HEK293 (cell line): Measurements from ENCODE around the gene RXFP4.
A peak's percentile ranks its signal among the peaks of the same experiment; 100 is the strongest.

Source experiments
- CTCF ChIA-PET: fragments of 350-600 bp; formaldehyde crosslinking; extraction: SDS; loops from one replicate; lab custom pipeline; 2021; ENCODE audit warnings: antibody characterized with exemption; lab: Yijun Ruan, JAX
- POLR2A ChIA-PET: fragments of 300-600 bp; formaldehyde crosslinking; extraction: SDS; loops from one replicate; lab custom pipeline; 2020; ENCODE audit warnings: antibody characterized with exemption, inconsistent platforms; lab: Yijun Ruan, JAX
- H3K27ac ChIP-seq: fragments of 200-500 bp; sonication (Bioruptor generic); 2 replicates; pipeline ENCODE4 v1.5.1; 2014; ENCODE audit warnings: low read depth, low read length, control low read depth, inconsistent platforms; ENCODE audit errors: extremely low read depth
- H3K36me3 ChIP-seq, 2 experiments: fragments of 200-500 bp in 1 of 2; sonication (Bioruptor generic) in 1 of 2; 1 replicate in 1 of 2; 2 replicates in 1 of 2; pipeline ENCODE4 v1.5.1; 2014 to 2017; ENCODE audit warnings: inconsistent platforms in 2 of 2, low read length in 2 of 2; ENCODE audit not compliant: control insufficient read depth in 2 of 2, insufficient read depth in 1 of 2
- H3K4me1 ChIP-seq: fragments of 200-500 bp; sonication (Bioruptor generic); 2 replicates; pipeline ENCODE4 v1.5.1; 2014; ENCODE audit warnings: mild to moderate bottlenecking, low read length, inconsistent platforms; ENCODE audit not compliant: control insufficient read depth, insufficient read depth
- H3K4me3 ChIP-seq: 2 replicates; pipeline ENCODE4 v1.5.1; 2011; ENCODE audit warnings: low read depth, mild to moderate bottlenecking, control low read depth, low read length, moderate library complexity
- H3K9me3 ChIP-seq: fragments of 200-500 bp; sonication (Bioruptor generic); 2 replicates; pipeline ENCODE4 v1.5.1; 2014; ENCODE audit warnings: low read depth, low read length, inconsistent platforms; ENCODE audit not compliant: control insufficient read depth, insufficient read depth
- EGR2 ChIP-seq: fragments of 450-650 bp; formaldehyde crosslinking; IDR thresholded peaks from 2 replicates; pipeline ENCODE4 v1.5.1; 2016; ENCODE audit warnings: low read depth, missing biosample characterization, missing genetic modification characterization
- GLIS2 ChIP-seq: fragments of 450-650 bp; formaldehyde crosslinking; IDR thresholded peaks from 2 replicates; pipeline ENCODE4 v1.5.1; 2016; ENCODE audit warnings: missing biosample characterization, missing genetic modification characterization
- OVOL3 ChIP-seq: fragments of 450-650 bp; formaldehyde crosslinking; IDR thresholded peaks from 2 replicates; pipeline ENCODE4 v1.5.1; 2016; ENCODE audit warnings: missing biosample characterization, missing genetic modification characterization
- RBAK ChIP-seq: fragments of 450-650 bp; formaldehyde crosslinking; IDR thresholded peaks from 2 replicates; pipeline ENCODE4 v1.5.1; 2016; ENCODE audit warnings: missing biosample characterization, missing genetic modification characterization
- SP2 ChIP-seq: fragments of 450-650 bp; formaldehyde crosslinking; IDR thresholded peaks from 2 replicates; pipeline ENCODE4 v1.5.1; 2016; ENCODE audit warnings: missing biosample characterization, missing genetic modification characterization
- SP7 ChIP-seq: fragments of 450-650 bp; formaldehyde crosslinking; IDR thresholded peaks from 2 replicates; pipeline ENCODE4 v1.5.1; 2016; ENCODE audit warnings: missing biosample characterization, missing genetic modification characterization
- WT1 ChIP-seq: fragments of 450-650 bp; formaldehyde crosslinking; IDR thresholded peaks from 2 replicates; pipeline ENCODE4 v1.5.1; 2016; ENCODE audit warnings: missing biosample characterization, missing genetic modification characterization
- ZBTB17 ChIP-seq: fragments of 450-650 bp; formaldehyde crosslinking; IDR thresholded peaks from 2 replicates; pipeline ENCODE4 v1.5.1; 2016; ENCODE audit warnings: missing biosample characterization, missing genetic modification characterization
- ZBTB21 ChIP-seq: fragments of 450-650 bp; formaldehyde crosslinking; IDR thresholded peaks from 2 replicates; pipeline ENCODE4 v1.5.1; 2017; ENCODE audit warnings: missing biosample characterization, missing genetic modification characterization
- ZFHX2 ChIP-seq: fragments of 450-650 bp; formaldehyde crosslinking; conservative IDR thresholded peaks from 2 replicates; pipeline ENCODE4 v1.5.1; 2016; ENCODE audit warnings: missing biosample characterization, missing genetic modification characterization
- ZIC2 ChIP-seq: fragments of 450-650 bp; formaldehyde crosslinking; IDR thresholded peaks from 2 replicates; pipeline ENCODE4 v1.5.1; 2016; ENCODE audit warnings: missing biosample characterization, missing genetic modification characterization
- ZNF10 ChIP-seq: fragments of 450-650 bp; formaldehyde crosslinking; IDR thresholded peaks from 2 replicates; pipeline ENCODE4 v1.5.1; 2017; ENCODE audit warnings: missing biosample characterization, missing genetic modification characterization
- ZNF274 ChIP-seq, 2 experiments: fragments of 200-500 bp in 1 of 2; fragments of 450-650 bp in 1 of 2; sonication (Bioruptor generic) in 1 of 2; formaldehyde crosslinking in 1 of 2; IDR thresholded peaks; 2 replicates each; pipeline versions ENCODE4 v1.5.1 to v1.6.1; 2014 to 2016; ENCODE audit warnings: borderline replicate concordance in 1 of 2, inconsistent platforms in 1 of 2, low read length in 1 of 2, missing biosample characterization in 1 of 2, missing genetic modification characterization in 1 of 2
- ZNF37A ChIP-seq: fragments of 450-650 bp; IDR thresholded peaks from 2 replicates; pipeline ENCODE4 v1.5.1; 2018; ENCODE audit warnings: missing biosample characterization, missing genetic modification characterization
- ZNF501 ChIP-seq: fragments of 450-650 bp; formaldehyde crosslinking; IDR thresholded peaks from 2 replicates; pipeline ENCODE4 v1.5.1; 2016; ENCODE audit warnings: missing biosample characterization, missing genetic modification characterization
- ZNF560 ChIP-seq: fragments of 450-650 bp; formaldehyde crosslinking; IDR thresholded peaks from 2 replicates; pipeline ENCODE4 v1.5.1; 2017; ENCODE audit warnings: missing biosample characterization, missing genetic modification characterization, borderline replicate concordance
- ZNF561 ChIP-seq: fragments of 450-650 bp; IDR thresholded peaks from 2 replicates; pipeline ENCODE4 v1.5.1; 2018; ENCODE audit warnings: missing biosample characterization, missing genetic modification characterization, borderline replicate concordance
- ZNF701 ChIP-seq: fragments of 450-650 bp; formaldehyde crosslinking; IDR thresholded peaks from 2 replicates; pipeline ENCODE4 v1.5.1; 2016; ENCODE audit warnings: missing biosample characterization, missing genetic modification characterization
- ZNF791 ChIP-seq: fragments of 450-650 bp; formaldehyde crosslinking; IDR thresholded peaks from 2 replicates; pipeline ENCODE4 v1.5.1; 2016; ENCODE audit warnings: missing biosample characterization, missing genetic modification characterization
- ZNF830 ChIP-seq: fragments of 450-650 bp; IDR thresholded peaks from 2 replicates; pipeline ENCODE4 v1.5.0; 2018; ENCODE audit warnings: missing biosample characterization, missing genetic modification characterization, low read depth, mild to moderate bottlenecking, moderate library complexity
- TF ChIP-seq, protein P1 (sequence below): fragments of 450-650 bp; formaldehyde crosslinking; IDR thresholded peaks from 2 replicates; pipeline ENCODE4 v1.5.1; 2016; ENCODE audit warnings: missing biosample characterization, missing genetic modification characterization, borderline replicate concordance
- TF ChIP-seq, protein P2 (sequence below): fragments of 450-650 bp; formaldehyde crosslinking; IDR thresholded peaks from 2 replicates; pipeline ENCODE4 v1.5.1; 2016; ENCODE audit warnings: missing biosample characterization, missing genetic modification characterization
- TF ChIP-seq, protein P3 (sequence below): fragments of 450-650 bp; formaldehyde crosslinking; IDR thresholded peaks from 2 replicates; pipeline ENCODE4 v1.5.1; 2016; ENCODE audit warnings: missing biosample characterization, missing genetic modification characterization
- TF ChIP-seq, protein P4 (sequence below): fragments of 450-650 bp; formaldehyde crosslinking; IDR thresholded peaks from 2 replicates; pipeline ENCODE4 v1.5.1; 2017; ENCODE audit warnings: missing biosample characterization, missing genetic modification characterization
- TF ChIP-seq, protein P5 (sequence below): fragments of 450-650 bp; formaldehyde crosslinking; IDR thresholded peaks from 2 replicates; pipeline ENCODE4 v1.5.1; 2016; ENCODE audit warnings: missing biosample characterization, missing genetic modification characterization
- TF ChIP-seq, protein P6 (sequence below): fragments of 450-650 bp; formaldehyde crosslinking; IDR thresholded peaks from 2 replicates; pipeline ENCODE4 v1.5.1; 2016; ENCODE audit warnings: missing biosample characterization, missing genetic modification characterization

RXFP4 gene

DNA sequence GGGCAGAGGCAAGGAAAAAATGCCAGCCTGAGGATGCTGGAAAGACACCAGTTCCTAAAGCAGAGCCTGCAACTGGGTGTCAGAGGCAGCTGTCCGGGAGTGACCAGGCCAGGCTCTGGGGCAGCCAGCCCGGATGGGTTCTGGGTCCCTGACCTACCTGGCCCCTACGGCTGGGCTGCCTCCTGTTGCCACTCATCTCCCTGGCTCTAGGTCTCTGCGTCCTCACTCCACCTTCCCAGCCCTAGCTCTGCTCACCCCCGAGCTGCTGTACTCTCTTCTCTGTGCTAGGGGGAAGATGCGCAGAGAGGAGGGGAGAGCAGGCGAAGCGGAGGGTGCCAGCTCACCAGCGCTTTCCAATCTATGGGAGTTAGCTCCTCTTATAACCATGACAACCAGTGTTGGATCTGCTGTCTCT, 27.9 kb downstream of the RXFP4 start (continued):
- TF ChIP-seq, protein P1, sequence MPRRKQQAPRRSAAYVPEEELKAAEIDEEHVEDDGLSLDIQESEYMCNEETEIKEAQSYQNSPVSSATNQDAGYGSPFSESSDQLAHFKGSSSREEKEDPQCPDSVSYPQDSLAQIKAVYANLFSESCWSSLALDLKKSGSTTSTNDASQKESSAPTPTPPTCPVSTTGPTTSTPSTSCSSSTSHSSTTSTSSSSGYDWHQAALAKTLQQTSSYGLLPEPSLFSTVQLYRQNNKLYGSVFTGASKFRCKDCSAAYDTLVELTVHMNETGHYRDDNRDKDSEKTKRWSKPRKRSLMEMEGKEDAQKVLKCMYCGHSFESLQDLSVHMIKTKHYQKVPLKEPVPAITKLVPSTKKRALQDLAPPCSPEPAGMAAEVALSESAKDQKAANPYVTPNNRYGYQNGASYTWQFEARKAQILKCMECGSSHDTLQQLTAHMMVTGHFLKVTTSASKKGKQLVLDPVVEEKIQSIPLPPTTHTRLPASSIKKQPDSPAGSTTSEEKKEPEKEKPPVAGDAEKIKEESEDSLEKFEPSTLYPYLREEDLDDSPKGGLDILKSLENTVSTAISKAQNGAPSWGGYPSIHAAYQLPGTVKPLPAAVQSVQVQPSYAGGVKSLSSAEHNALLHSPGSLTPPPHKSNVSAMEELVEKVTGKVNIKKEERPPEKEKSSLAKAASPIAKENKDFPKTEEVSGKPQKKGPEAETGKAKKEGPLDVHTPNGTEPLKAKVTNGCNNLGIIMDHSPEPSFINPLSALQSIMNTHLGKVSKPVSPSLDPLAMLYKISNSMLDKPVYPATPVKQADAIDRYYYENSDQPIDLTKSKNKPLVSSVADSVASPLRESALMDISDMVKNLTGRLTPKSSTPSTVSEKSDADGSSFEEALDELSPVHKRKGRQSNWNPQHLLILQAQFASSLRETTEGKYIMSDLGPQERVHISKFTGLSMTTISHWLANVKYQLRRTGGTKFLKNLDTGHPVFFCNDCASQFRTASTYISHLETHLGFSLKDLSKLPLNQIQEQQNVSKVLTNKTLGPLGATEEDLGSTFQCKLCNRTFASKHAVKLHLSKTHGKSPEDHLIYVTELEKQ (tag by site-specific recombination): no peak
- TF ChIP-seq RBAK (tag by site-specific recombination) (no peak), ZBTB21 (tag by site-specific recombination) (no peak), ZNF10 (tag by site-specific recombination) (no peak), ZNF37A (tag by site-specific recombination) (no peak)
- TF ChIP-seq, protein P2, sequence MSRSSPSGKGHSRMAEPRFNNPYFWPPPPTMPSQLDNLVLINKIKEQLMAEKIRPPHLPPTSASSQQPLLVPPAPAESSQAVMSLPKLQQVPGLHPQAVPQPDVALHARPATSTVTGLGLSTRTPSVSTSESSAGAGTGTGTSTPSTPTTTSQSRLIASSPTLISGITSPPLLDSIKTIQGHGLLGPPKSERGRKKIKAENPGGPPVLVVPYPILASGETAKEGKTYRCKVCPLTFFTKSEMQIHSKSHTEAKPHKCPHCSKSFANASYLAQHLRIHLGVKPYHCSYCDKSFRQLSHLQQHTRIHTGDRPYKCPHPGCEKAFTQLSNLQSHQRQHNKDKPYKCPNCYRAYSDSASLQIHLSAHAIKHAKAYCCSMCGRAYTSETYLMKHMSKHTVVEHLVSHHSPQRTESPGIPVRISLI: no peak
- TF ChIP-seq, protein P3, sequence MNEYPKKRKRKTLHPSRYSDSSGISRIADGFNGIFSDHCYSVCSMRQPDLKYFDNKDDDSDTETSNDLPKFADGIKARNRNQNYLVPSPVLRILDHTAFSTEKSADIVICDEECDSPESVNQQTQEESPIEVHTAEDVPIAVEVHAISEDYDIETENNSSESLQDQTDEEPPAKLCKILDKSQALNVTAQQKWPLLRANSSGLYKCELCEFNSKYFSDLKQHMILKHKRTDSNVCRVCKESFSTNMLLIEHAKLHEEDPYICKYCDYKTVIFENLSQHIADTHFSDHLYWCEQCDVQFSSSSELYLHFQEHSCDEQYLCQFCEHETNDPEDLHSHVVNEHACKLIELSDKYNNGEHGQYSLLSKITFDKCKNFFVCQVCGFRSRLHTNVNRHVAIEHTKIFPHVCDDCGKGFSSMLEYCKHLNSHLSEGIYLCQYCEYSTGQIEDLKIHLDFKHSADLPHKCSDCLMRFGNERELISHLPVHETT (tag by site-specific recombination): no peak
- TF ChIP-seq, protein P4, sequence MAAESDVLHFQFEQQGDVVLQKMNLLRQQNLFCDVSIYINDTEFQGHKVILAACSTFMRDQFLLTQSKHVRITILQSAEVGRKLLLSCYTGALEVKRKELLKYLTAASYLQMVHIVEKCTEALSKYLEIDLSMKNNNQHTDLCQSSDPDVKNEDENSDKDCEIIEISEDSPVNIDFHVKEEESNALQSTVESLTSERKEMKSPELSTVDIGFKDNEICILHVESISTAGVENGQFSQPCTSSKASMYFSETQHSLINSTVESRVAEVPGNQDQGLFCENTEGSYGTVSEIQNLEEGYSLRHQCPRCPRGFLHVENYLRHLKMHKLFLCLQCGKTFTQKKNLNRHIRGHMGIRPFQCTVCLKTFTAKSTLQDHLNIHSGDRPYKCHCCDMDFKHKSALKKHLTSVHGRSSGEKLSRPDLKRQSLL: no peak
- TF ChIP-seq, protein P5, sequence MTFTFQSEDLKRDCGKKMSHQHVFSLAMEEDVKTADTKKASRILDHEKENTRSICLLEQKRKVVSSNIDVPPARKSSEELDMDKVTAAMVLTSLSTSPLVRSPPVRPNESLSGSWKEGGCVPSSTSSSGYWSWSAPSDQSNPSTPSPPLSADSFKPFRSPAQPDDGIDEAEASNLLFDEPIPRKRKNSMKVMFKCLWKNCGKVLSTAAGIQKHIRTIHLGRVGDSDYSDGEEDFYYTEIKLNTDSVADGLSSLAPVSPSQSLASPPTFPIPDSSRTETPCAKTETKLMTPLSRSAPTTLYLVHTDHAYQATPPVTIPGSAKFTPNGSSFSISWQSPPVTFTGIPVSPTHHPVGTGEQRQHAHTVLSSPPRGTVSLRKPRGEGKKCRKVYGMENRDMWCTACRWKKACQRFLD (tag by site-specific recombination): no peak
- TF ChIP-seq, all 188 proteins: peak for 0

DNA sequence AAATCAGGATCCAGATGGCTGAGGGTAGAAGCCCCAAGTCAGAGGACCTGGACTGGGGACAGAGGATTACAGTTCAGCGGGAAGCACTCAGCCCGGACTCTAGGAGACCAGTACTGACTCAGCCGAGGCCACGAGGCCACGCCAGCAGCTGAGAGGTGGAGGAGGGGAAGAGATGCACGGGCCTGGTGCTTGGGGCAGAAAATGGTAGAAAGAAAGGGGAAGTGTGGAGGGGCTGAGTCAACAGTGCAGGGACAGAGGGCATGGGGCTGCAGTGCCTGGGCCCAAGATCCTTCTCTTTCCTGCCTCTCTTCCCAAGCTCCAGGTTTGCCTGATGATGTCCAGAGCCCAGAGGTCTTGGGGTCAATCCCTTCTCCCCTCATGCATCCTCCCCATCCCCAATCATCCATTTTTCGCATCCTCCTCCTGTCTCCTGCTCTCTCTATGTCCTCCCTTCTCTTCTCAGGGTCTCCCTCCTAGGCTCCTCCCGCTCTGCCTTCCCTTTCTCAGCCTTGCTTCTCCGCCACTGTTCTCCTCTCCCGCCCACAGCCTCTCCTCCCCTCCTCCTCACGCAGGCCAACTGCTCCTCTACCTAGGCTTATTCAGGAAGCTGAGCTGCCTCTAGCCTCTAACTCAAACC, 29.2 kb downstream of the RXFP4 start:
- no peak overlapping the region for H3K4me3 ChIP-seq
- CTCF ChIA-PET: no interaction called here
- H3K27ac ChIP-seq: no peak overlapping the region
- no peaks in the 10 kb centered on the region for H3K9me3 ChIP-seq
- POLR2A ChIA-PET: no interaction called here
- H3K36me3 ChIP-seq: peaks cover 7 to 51% of the 10 kb centered on the region in 2 experiments; a peak in 2 of 3 replicates
- peaks cover 11% of the 10 kb centered on the region for H3K4me1 ChIP-seq
- no peak for TF ChIP-seq ZNF701 (tag by site-specific recombination)
- TF ChIP-seq ZNF561 (tag by site-specific recombination): no peak
- TF ChIP-seq, protein P6, sequence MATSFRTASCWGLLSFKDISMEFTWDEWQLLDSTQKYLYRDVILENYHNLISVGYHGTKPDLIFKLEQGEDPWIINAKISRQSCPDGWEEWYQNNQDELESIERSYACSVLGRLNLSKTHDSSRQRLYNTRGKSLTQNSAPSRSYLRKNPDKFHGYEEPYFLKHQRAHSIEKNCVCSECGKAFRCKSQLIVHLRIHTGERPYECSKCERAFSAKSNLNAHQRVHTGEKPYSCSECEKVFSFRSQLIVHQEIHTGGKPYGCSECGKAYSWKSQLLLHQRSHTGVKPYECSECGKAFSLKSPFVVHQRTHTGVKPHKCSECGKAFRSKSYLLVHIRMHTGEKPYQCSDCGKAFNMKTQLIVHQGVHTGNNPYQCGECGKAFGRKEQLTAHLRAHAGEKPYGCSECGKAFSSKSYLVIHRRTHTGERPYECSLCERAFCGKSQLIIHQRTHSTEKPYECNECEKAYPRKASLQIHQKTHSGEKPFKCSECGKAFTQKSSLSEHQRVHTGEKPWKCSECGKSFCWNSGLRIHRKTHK: no peak
- TF ChIP-seq ZBTB17 (tag by site-specific recombination): peak; percentile 67
- TF ChIP-seq GLIS2 (tag by site-specific recombination): no peak
- no peak for TF ChIP-seq OVOL3
- peak; percentile 51 for TF ChIP-seq SP7 (tag by site-specific recombination)
- no peak for TF ChIP-seq ZNF791
- 0 out of 2 replicates have a peak, but pooled peaks have one; percentile 29 for TF ChIP-seq WT1 (tag by site-specific recombination)
- peak; percentile 88 for TF ChIP-seq EGR2 (tag by site-specific recombination)
- TF ChIP-seq, protein P2: no peak
- no peak for TF ChIP-seq ZNF830
- no peak for TF ChIP-seq ZIC2 (tag by site-specific recombination)
- TF ChIP-seq SP2 (tag by site-specific recombination): peak; percentile 31; the same call in 1 of the 2 replicates
- TF ChIP-seq ZNF501: no peak
- no peak for TF ChIP-seq ZNF274 (IDR thresholded peaks at IDR 0.05; ENCODE audit: low read length)
- no peak for TF ChIP-seq ZNF274 (tag by site-specific recombination; IDR thresholded peaks at IDR 0.05; ENCODE audit: borderline replicate concordance)
- TF ChIP-seq ZFHX2 (tag by site-specific recombination): peak; percentile 86
- TF ChIP-seq ZNF560 (tag by site-specific recombination): no peak
